ENCODE results near the gene SRPRA. TPM values are rescaled to one million over a fixed set of nuclear protein-coding genes. Genes with fewer than 3 reads are reported as not detected.

Gene SRPRA
- total and polyA plus RNA-seq, 7 donors: 7.8 to 66.5 (median 53.2) TPM

GRCh38 chr11:126308271-126308671 lies 39.6 kb upstream of the SRPRA start:
- no peak overlapping the region for H3K27ac ChIP-seq
- 87 to 91% methylated on average over 4 of the region's 4 CpGs for WGBS, 2 donors
- TF ChIP-seq EP300 (IDR thresholded peaks at IDR 0.05): no peak
- TF ChIP-seq CTCF (IDR thresholded peaks at IDR 0.05): no peak
- no peak for TF ChIP-seq POLR2AphosphoS5 (IDR thresholded peaks at IDR 0.05)
- no peak for TF ChIP-seq POLR2A (IDR thresholded peaks at IDR 0.05)

GRCh38 chr11:126307706-126308105 lies 39.0 kb upstream of the SRPRA start:
- Histone ChIP-seq H3K4me3 (no peak overlapping the region), H3K27me3 (no peaks in the 10 kb centered on the region), H3K4me1 (peaks cover 0 to 23% (median 21%) of the 10 kb centered on the region in 4 donors), H3K9me3 (no peaks in the 10 kb centered on the region), H3K27ac (no peak overlapping the region), H3K36me3 (no peaks in the 10 kb centered on the region)
- WGBS, 2 donors: 53 to 71% methylated on average over 5 of the region's 5 CpGs
- TF ChIP-seq EP300 (IDR thresholded peaks at IDR 0.05) (no peak), CTCF (IDR thresholded peaks at IDR 0.05) (no peak), POLR2A (IDR thresholded peaks at IDR 0.05) (no peak)
- DNase-seq: no peak
- intact Hi-C loops (cut with DNase I): no loop called here

More at GRCh38 chr11:126308271-126308671, 39.6 kb upstream of the SRPRA start:
- DNase-seq: no peak
- Histone ChIP-seq H3K36me3 (peaks cover 0 to 1% (median 0%) of the 10 kb centered on the region in 4 donors), H3K9me3 (no peaks in the 10 kb centered on the region), H3K4me1 (peaks cover 0 to 22% (median 20%) of the 10 kb centered on the region in 4 donors), H3K27me3 (no peaks in the 10 kb centered on the region), H3K4me3 (no peak overlapping the region)
- intact Hi-C loops (cut with DNase I): no loop called here

DNA sequence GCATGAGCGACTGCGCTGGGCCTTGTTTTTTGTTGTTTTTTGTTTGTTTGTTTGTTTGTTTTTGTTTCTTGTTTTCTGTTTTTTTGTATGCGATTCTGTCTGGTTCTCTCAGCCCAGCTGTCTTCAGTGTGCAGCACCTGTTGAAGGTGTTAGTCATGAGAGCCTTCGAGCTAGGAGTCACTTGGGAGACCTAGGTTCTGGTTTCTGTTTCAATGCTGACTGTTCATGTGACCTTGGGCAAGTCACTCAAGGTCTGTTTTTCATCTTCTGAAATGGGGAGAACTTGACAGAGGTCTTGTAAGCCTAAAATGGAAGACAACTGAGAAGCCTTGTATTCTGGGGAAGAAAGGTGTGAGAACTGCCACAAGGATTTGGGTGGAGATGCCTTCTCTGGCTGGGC lies 37.0 kb upstream of the SRPRA start:
- Histone ChIP-seq H3K36me3 (peaks cover 0 to 3% (median 0%) of the 10 kb centered on the region in 4 donors), H3K4me3 (no peak overlapping the region), H3K27ac (no peak overlapping the region), H3K4me1 (peaks cover 0 to 19% (median 15%) of the 10 kb centered on the region in 4 donors), H3K27me3 (no peaks in the 10 kb centered on the region), H3K9me3 (no peaks in the 10 kb centered on the region)
- no peak for TF ChIP-seq EP300 (IDR thresholded peaks at IDR 0.05)
- no peak for TF ChIP-seq POLR2A (IDR thresholded peaks at IDR 0.05)
- no peak for TF ChIP-seq CTCF (IDR thresholded peaks at IDR 0.05)
- no peak for TF ChIP-seq POLR2AphosphoS5 (IDR thresholded peaks at IDR 0.05)
- DNase-seq: no peak
- intact Hi-C loops (cut with DNase I): no loop called here
- 79 to 93% methylated on average over 4 of the region's 4 CpGs for WGBS, 2 donors

DNA sequence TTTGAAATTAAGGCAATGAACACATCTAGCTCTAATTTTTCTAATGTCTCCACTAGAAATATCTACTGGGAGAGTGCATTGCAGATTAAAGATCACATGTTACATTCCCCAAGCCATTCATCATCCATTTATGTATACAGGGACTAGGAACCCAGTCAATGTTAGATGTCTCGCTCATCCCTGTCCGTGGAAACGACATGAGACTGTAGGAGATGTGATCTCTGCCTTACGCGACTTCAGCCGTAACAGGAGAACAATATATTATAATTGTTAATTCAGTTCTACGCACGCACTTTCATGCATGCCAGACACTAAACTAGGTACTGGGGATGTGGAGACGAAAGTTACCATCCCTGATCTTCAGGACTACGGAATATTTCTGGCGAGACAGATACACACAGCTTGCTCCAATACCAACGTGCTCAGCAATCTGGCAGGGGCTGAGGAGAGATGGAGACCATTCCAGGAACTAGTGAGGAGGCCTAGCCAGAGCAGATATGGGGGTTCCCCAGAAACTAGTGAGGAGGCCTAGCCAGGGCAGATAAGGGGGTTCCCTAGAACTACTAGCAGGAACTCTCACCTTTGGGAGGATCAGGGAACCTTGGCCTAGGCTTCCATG lies 35.9 kb upstream of the SRPRA start:
- H3K4me3 ChIP-seq: peak overlapping the region; percentile 50 to 57 (median 55)
- H3K9me3 ChIP-seq: no peaks in the 10 kb centered on the region
- TF ChIP-seq POLR2AphosphoS5 (IDR thresholded peaks at IDR 0.05) (no peak), CTCF (IDR thresholded peaks at IDR 0.05) (no peak), POLR2A (IDR thresholded peaks at IDR 0.05) (no peak), EP300 (IDR thresholded peaks at IDR 0.05) (no peak)
- peaks cover 0 to 14% (median 11%) of the 10 kb centered on the region in 4 donors for H3K4me1 ChIP-seq
- WGBS, 2 donors: 65 to 69% methylated on average over 12 of the region's 12 CpGs
- DNase-seq: peak; percentile 52
- H3K36me3 ChIP-seq: peaks cover 0 to 9% (median 0%) of the 10 kb centered on the region in 4 donors
- intact Hi-C loops (cut with DNase I): no loop called here
- no peaks in the 10 kb centered on the region for H3K27me3 ChIP-seq
- H3K27ac ChIP-seq: peak overlapping the region; percentile 87 to 92 (median 88)

Measured in sigmoid colon (tissue), 7 donors.